ENCODE data around the gene DDAH2. TPM values are rescaled to one million over a fixed set of nuclear protein-coding genes. Genes with fewer than 3 reads are reported as not detected.
A peak's percentile ranks its signal among the peaks of the same experiment; 100 is the strongest.

The DDAH2 gene
- total RNA-seq, 4 donors from 2014 or later, result 78.3 to 148 (median 107) TPM

DNA sequence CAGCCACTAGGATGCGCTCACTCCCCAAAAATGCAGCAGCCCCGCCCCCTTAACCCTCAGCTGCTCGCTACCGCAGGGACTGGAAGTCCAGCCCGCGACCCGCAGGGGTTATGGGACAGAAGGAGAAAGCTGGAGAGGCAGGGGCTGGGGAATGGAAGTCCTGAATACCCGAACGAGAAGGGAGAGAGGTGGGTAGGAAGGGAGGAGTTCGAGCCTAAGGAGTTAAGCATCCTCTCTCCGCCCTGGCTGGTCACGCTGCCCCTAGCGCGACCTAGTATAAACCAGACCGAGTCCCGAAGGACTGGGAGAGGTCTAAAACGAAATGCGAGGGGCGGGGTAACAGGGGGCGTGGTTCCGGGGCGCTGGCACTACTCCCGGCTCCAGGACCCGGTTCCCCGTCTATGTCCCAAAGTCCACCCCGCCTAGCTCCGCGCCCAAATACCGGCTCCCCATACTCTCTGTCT lies 448 bp upstream of the DDAH2 start:
- Histone ChIP-seq H3K36me3 (peaks cover 0 to 28% (median 13%) of the 10 kb centered on the region in 4 donors), H3K27me3 (no peaks in the 10 kb centered on the region), H3K4me3 (peak overlapping the region; percentile 58 to 79 (median 73)), H3K27ac (peak overlapping the region; percentile 94 to 99 (median 96)), H3K4me1 (peaks cover 23 to 69% (median 45%) of the 10 kb centered on the region in 4 donors), H3K9me3 (no peaks in the 10 kb centered on the region)
- DNase-seq, result peak; percentile 97
- WGBS, 2 donors (ENCODE audit: low coverage in 1 of 2), result 2% methylated on average over 22 of the region's 29 CpGs; no CpG with 5 or more reads in 1 of the 2 donors
- TF ChIP-seq EP300 (IDR thresholded peaks at IDR 0.05; ENCODE audit: low read depth), result no peak
- TF ChIP-seq CTCF (IDR thresholded peaks at IDR 0.05), result peak in 2 of 5 experiments; percentile 46 to 74
- TF ChIP-seq POLR2A (IDR thresholded peaks at IDR 0.05), result peak; percentile 79
- TF ChIP-seq POLR2AphosphoS5 (IDR thresholded peaks at IDR 0.05), result peak; percentile 86 to 94 (median 89)
- intact Hi-C loops (cut with DNase I; ENCODE audit: low total_unique reads) (loop anchor here (5.0 kb wide), 1 partner anchor 103 kb away; no protein-coding TSS in a partner anchor), in situ Hi-C loops (cut with MboI; ENCODE audit: low pct_ligation_motif_present in 1 of 4, low pct_unique_long_range_greater_than_20kb in 1 of 4, low sequenced_read_pairs in 3 of 4) (no loop called here)

DNA sequence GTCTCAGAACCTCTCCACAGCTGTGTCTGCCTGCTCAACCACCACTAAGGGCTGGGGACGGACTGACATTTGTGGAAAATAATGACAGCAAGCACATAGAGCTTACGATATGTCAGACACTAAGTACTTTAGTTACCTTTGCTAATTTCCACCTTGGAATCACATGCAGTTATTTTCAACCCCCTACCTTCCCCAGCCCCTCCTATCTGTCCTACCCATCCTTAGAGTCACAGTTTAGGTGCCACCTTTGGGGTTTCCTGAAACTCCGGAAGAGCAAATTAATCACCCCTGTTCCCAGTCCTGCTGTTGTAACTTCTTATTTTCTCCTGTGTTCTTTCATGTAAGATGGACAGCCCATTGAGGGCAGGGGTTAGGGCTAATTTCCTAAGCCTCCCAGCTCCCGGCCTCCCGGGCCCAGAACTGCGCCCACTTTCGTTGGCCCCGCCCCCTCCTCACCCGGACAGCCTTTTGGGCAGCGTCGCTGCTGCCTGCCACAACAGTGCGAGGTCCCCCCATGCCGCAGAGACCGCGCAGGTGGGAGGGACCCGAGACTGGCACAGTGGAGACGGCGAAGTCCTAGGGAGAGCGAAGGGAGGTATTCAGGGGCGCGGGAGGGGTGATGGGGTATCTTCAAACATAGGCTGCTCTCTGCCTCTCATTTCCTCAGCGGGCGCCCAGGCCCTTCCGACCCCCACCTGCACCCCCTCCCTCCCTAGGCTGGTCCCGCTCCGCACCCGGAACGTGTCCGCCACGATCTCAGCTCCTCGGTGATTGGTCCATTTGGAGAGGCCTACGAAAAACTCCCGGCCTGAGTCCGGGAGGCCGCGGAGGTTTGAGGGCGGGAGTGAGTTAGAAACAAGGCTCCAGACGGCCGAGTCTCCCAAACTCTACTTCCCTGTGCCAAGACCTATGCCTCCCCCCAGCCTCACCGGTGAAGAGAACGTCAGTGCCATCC lies 1.1 kb downstream of the DDAH2 start:
- WGBS, 2 donors (ENCODE audit: low coverage in 1 of 2), result 80 to 87% methylated on average over 5 to 41 of the region's 41 CpGs
- peak overlapping the region in 3 of 4 donors; percentile 58 to 74 (median 72) for H3K4me3 ChIP-seq
- no peaks in the 10 kb centered on the region for H3K27me3 ChIP-seq
- DNase-seq, result no peak
- H3K36me3 ChIP-seq, result peaks cover 0 to 22% (median 9%) of the 10 kb centered on the region in 4 donors
- peak overlapping the region; percentile 94 to 99 (median 96) for H3K27ac ChIP-seq
- no peaks in the 10 kb centered on the region for H3K9me3 ChIP-seq
- intact Hi-C loops (cut with DNase I; ENCODE audit: low total_unique reads) (loop anchor here (5.0 kb wide), 1 partner anchor 104 kb away; no protein-coding TSS in a partner anchor), in situ Hi-C loops (cut with MboI; ENCODE audit: low pct_ligation_motif_present in 1 of 4, low pct_unique_long_range_greater_than_20kb in 1 of 4, low sequenced_read_pairs in 3 of 4) (no loop called here)
- no peak for TF ChIP-seq POLR2A (IDR thresholded peaks at IDR 0.05)
- no peak for TF ChIP-seq CTCF (IDR thresholded peaks at IDR 0.05)
- TF ChIP-seq EP300 (IDR thresholded peaks at IDR 0.05; ENCODE audit: low read depth), result no peak
- TF ChIP-seq POLR2AphosphoS5 (IDR thresholded peaks at IDR 0.05), result no peak
- H3K4me1 ChIP-seq, result peaks cover 14 to 53% (median 31%) of the 10 kb centered on the region in 4 donors

DNA sequence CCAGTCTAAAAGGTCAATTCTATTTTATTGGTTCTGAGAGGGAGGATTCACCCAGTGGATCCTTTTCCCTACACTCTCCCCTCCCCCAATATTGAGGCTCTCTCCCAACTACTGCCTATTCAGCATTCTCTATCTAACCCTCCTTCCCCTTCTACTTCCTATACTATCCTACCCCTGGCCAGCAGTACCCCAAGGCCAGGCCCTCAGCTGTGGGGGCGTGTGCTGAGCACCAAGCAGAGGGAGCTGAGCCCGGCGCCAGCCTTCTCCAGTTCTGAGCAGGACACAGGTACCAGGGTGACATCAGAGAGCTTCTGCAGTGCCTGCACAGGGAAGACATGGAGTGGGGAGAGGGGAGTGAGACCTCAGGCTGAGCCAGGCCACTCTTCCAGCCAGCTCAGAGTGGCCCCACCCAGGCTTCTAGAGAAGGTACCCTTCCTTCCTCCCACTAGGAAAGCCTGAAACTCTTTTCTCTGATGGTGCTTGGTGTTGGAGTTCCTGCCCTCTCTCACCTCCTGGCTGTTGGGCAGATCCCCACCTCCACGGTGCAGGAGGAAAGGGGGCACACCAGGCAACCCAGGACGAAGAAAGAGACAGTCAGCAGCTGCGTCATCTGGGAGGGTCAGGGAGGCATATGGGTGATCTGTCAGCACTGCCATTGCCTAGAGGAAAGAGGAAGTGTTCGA lies 1.9 kb downstream of the DDAH2 start:
- peak overlapping the region; percentile 94 to 99 (median 96) for H3K27ac ChIP-seq
- peaks cover 14 to 49% (median 30%) of the 10 kb centered on the region in 4 donors for H3K4me1 ChIP-seq
- no peaks in the 10 kb centered on the region for H3K9me3 ChIP-seq
- DNase-seq, result peak; percentile 51
- TF ChIP-seq POLR2AphosphoS5 (IDR thresholded peaks at IDR 0.05), result no peak
- peak; percentile 11 for TF ChIP-seq POLR2A (IDR thresholded peaks at IDR 0.05)
- TF ChIP-seq CTCF (IDR thresholded peaks at IDR 0.05), result no peak
- in situ Hi-C loops (cut with MboI; ENCODE audit: low pct_ligation_motif_present in 1 of 4, low pct_unique_long_range_greater_than_20kb in 1 of 4, low sequenced_read_pairs in 3 of 4), result no loop called here
- H3K27me3 ChIP-seq, result no peaks in the 10 kb centered on the region
- intact Hi-C loops (cut with DNase I; ENCODE audit: low total_unique reads), result loop anchor here (5.0 kb wide), 1 partner anchor 105 kb away; no protein-coding TSS in a partner anchor
- peaks cover 0 to 14% (median 5%) of the 10 kb centered on the region in 4 donors for H3K36me3 ChIP-seq
- 61% methylated on average over 7 of the region's 7 CpGs; no CpG with 5 or more reads in 1 of the 2 donors for WGBS, 2 donors (ENCODE audit: low coverage in 1 of 2)
- H3K4me3 ChIP-seq, result no peak overlapping the region

Measured in transverse colon (tissue), 4 donors.